Activated CD8-positive, alpha-beta memory T cell treated with anti-CD3 and anti-CD28 coated beads for 48 hours (primary cell): ENCODE data around the gene TMEM114.

Source experiments
- DNase-seq, 3 experiments: peaks; one replicate each; pipeline ENCODE4 v3.0.0-alpha.2; 2020; ENCODE audit warnings: low read depth in 2 of 3, low spot score in 2 of 3

Gene TMEM114

DNA sequence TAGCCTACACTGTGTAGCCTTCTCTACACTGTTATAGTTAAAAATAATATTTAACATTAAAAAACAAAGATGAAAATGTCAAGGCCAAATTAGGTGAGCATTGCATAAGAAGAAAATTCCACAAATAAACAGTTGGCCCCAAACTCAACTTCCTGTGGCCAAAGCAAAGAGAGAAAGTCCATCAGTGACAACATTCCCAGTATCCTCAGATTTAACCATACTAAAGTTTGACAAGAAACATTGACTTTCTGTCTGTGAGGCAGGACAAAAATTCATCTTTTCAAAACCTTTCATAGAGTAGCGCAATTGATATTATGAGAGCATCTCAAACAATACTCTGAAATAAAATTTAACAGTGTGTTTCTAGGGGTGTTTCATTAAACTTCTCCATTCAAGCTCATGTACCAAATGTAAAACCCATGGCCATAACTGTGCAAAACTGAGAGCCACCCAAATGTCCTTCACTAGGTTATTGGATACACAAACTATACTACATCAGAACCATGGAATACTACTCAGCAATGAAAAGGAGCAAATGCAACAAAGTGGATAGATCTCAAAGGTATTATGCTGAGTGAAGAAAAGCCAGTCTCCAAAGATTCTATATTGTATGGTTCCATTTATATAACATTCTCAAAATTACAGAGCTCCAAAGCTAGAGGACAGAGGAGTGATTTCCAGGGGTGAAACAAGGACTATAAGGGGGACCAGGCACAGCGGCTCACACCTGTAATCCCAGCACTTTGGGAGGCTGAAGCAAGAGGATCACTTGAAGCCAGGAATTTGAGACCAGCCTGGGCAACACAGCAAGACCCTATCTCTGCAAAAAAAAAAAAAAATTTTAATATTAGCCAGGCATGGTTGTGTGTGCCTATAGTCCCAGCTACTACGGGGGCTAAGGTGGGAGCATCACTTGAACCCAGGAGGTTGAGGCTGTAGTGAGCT is 38.7 kb downstream of the TMEM114 start:
- no peak for DNase-seq

DNA sequence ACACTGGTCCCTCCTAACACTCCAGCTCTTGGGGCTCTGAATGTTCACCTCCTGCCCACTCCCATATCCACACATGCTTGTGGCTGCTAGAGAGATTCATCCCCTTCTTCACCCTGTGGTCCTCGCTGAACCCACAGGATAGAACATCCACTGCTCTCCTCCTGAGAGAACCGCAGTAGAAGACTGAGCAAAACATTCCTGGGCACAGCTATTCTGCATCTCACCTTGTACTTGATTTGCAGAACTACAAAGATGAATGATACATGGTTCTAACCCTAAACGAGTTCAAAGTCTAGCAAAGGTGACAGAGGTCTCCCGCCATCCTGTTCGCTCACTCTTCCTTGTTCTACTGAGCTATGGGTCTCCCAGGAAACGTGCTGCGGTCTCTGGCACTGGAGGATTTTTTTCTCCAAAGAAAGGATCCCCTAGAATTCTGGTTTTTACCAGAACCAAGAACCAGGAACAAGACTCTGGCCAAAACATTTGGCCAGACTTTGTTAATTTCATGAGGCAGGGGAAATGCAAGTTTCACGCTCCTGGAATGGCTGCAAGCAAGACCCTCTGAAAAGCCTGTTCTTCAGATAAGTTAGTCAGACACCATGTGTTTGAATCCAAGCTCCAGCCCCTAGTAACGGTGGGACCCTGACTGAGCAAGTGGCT is 39.5 kb downstream of the TMEM114 start:
- DNase-seq, result no peak

DNA sequence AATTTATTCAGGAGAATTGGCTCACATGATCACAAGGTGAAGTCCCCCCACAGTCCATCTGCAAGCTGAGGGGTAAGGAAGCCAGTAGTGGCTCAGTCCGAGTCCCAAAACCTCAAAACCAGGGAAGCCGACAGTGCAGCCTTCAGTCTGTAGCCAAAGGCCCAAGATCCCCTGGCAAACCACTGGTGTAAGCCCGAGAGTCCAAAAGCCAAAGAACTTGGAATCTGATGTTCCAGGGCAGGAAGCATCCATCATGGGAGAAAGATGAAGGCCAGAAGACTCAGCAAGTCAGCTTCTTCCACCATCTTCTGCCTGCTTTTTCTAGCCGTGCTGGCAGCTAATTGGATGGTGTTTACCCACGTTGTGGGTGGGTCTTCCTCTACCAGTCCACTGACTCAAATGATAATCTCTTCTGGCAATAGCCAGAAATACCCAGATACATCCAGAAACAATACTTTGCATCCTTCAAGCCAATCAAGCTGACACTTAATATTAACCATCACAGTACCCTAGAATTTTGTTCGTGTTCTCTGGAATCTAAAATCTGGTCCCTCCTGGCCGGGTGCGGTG is 40.4 kb downstream of the TMEM114 start:
- DNase-seq, result no peak

DNA sequence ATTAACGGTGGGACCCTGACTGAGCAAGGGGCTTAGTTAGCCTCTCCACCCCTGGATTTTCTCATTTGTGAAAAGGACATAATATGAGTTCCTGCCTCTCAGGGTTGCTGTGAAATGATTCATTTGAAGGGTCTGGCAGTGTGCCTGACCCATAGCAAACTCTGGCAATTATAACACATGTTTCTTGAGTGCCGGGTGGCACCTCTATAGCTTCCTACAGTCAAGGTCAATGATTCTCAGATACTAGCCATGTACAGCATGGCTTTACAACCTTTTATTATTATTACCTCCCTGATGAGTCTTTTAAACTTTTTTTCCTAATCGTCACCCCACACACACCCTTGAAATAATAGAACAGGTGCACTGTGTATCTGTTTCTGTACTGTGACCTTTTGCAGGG is 42.1 kb downstream of the TMEM114 start:
- no peak for DNase-seq

DNA sequence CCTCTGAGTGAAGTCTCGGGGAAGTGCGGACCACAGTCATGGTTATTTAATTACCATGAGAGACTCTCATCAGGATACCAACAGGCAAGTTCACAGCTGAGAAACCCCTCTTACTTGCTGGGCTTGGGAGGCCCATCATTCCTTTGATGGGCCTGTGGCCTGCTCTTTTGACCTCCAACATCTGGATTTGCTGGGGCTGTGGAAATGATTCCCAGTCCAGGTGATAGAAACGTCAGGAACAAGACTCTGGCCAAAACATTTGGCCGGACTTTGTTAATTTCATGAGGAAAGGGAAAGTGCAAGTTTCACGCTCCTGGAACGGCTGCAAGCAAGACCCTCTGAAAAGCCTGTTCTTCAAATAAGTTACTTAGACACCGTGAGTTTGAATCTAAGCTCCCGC is 42.5 kb downstream of the TMEM114 start:
- DNase-seq, result no peak

DNA sequence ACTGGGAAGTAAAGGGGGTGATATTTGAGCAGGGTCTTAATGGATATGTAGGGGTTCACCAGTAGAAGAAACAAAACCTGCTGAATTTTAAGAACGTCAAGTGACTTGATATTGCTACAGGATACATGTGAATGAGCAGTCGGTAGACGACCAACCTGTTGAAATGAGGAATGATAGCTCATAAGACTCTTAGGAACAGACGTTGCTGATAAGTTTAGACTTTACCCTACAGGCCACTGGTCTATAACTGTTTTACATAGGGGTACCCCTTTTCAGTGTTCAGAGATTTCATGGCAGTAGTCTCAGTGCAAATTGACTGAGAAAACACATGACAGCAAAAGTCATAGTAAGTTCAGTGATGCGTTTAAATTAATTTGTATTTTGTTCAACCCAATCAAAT is 45.9 kb downstream of the TMEM114 start:
- DNase-seq, result no peak

DNA sequence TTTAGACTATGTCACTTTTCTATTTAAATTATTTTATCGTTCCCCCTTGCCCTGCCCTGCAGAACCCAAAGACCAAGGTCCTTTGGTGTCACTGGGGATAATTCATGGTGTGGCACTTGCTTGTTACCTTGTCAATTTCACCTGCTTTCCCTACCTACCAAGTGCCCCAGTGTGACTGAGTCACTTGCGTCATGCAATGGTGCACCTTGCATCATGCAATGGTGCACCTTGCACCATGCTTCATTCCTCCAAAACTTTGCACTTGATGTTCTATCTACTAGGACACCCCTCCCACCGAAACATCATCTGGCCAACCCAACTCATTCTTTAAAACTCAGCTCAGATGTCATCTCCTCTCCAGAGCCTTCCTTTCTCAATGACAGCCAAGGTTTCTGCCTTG is 47.1 kb downstream of the TMEM114 start:
- no peak for DNase-seq

DNA sequence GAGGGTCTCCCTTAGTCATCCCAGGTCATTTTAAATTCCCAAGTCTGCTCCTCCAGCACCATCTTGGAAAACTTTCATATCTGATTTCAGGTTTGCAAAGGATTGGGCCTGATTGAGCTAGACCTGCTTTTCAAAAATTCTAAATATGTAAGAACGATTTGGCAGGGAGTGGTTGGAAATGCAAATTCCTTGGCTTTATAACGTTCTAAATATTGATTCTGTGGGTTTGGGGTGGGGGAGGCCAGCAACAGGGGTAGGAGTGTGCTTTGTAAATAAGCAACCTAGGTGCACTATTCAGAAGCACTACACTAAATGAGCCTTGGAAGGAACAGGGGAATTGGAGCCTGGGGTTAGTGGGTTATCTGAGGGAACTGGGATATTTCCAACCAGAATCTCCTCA is 47.9 kb downstream of the TMEM114 start:
- no peak for DNase-seq

DNA sequence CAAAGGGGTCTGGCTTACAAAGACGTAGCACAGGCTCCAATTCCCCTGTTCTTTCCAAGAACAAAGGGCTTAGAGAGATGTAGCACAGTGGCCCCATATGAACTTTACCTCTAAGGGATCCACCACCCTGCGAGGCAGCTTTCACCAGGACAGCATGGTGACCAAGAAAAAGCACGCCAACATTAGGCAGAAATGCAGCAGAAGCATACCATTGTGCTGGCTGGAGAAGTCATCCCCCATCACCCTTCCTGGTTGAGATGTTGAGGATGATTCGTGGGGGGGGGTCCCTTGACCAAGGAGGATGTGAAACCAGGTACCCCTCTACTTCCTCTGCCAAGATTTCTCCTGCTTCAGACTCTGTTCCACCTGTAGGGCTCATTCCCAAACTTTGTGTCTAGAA is 48.4 kb downstream of the TMEM114 start:
- DNase-seq, result no peak

DNA sequence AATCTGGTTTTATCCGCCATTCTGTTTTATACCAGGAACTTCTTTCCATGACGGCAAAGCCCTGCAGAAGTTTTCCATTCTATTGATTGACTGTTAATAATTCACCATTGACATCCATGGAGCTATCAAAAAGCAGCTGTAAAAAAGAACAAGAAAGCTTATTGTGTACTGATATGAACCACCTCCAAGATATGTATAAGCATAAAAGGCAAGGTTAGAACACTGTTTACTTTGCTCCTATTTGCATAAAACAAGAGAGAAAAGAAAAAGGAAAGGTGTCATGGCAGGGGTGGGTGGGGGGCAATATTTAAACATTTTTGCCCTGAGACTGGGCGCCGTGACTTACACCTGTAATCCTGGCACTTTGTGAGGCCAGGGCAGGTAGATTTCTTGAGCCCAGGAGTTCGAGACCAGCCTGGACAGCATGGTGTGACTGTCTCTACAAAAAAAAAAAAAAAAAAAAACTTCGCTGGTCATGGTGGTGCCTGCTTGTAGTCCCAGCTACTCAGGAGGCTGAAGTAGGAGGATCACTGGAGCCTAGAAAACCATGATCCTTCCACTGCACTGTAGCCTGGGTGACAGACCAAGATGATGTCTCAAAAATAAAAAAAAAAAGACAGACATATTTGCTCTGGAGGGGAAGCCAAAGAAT is 52.5 kb downstream of the TMEM114 start:
- DNase-seq, result no peak

DNA sequence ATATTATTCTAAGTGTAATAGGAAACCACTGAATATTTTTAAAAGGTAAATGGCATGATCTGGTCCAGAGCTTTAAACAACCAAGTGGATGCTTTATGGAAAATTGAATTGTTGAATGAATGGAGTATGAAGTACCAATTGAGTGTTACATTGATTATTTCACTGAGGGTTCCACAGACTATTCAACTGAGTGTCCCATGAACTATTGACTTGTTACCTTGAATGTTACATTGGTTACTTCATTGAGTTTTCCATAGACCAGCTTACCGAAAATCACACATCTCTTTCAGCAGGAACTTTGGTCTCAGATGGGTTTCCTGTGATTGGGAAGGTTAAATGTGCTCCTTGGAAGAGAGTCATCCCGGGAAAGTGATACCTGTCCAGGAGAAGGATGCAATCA is 56.8 kb downstream of the TMEM114 start:
- DNase-seq, result no peak

DNA sequence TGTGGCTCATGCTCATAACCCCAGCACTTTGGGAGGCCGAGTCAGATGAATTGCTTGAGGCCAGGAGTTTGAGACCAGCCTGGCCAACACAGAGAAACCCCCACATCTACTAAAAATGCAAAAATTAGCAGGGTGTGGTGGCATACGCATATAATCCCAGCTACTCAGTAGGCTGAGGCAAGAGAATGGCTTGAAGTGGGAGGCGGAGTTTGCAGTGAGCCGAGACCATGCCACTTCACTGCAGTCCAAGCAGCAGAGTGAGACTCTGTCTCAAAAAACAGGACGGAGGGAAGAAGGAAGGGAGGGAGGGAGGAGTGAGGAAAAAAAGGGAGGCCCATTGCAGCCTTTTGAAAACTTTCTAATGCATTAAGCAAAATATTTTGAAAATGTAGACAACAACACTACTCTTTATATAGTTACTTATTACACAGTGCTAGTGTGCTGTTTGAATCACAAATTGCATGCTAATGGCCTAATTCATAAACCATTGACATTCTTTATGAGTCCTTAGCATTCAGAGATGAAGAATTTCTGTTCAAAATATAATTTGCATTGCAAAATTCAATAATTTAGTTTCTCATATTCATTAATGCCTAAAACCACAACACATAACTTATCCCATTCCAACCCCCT is 59.4 kb downstream of the TMEM114 start:
- no peak for DNase-seq

DNA sequence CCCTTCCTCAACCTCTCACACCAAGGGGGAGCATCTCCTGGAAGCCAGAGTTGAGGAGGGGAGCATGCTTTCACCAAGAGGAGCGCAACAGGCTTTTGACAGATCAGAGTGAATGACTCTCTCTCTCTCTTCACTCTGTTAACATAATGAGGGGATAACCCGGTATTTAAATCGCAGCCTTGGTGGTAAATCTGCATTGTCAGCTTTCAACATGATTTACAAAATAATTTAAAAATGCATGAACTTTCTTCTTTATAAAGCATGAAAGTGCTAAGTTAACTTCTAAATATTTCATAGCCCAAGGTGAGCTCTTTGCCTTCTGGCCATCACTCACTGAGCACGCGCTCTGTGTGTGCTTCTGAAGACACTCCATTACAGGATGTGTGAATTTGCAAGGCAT is 61.8 kb downstream of the TMEM114 start:
- DNase-seq, result no peak

DNA sequence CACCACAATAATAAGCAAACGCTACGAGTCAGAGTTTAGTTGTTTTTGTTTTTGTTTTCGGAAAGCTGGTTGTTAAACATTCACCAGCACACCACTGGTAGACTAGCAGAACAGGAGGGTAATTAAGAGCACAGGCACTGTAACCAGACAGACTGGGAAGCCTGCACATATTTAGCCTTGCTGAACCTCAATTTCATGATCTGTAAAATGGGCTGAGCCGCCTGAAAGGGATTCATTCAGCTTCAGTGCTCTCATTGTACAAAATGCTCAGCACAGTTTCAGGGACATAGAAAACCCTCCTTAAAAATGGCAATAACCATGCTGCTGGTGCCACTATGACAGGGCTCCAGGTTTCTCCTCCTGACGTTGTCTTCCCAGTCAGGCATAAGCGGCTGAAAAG is 66.4 kb downstream of the TMEM114 start:
- no peak for DNase-seq

DNA sequence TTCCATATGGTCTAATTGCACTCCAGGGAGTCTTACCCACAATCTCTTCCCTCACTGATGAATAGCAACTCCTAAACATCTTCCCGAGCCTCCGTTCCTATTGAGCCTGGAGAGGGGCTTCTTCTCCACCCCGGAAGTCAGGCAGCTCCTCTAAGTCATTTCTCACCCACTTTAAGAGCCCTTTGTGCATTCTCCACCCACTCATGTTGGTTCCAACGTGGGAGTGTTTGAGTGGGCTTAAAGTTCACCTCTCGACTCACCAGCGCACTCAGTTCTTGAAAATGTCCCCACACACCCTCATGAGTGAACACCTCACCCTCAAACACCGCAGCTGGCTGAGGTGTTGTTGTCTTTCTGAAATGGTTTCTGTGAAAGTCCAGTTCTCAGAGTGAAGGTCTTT is 67.6 kb downstream of the TMEM114 start:
- no peak for DNase-seq

DNA sequence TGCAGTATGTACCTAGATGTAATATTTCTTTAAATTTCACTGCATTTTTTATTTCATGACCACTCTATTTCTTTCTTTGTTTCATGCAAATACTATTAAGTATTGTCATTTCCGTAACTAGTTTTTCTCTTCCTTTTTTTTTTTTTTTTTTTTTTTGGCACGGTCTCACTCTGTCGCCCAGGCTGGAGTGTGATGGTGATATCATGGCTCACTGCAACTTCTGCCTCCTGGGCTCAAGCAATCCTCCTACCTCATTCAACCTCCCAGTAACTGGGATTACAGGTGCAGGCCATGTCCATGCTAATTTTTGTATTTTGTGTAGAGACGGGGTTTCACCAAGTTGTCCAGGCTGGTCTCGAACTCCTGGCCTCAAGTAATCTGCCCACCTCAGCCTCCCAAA is 70.7 kb downstream of the TMEM114 start:
- no peak for DNase-seq
